ENCODE results near the gene MYH11. TPM values are rescaled to one million over a fixed set of nuclear protein-coding genes. Genes with fewer than 3 reads are reported as not detected.

Gene MYH11
- total and polyA plus RNA-seq, 2 of the 13 experiments (the other 11 are each of a cell fraction or from before 2014, with no cell fraction given) = not detected

DNA sequence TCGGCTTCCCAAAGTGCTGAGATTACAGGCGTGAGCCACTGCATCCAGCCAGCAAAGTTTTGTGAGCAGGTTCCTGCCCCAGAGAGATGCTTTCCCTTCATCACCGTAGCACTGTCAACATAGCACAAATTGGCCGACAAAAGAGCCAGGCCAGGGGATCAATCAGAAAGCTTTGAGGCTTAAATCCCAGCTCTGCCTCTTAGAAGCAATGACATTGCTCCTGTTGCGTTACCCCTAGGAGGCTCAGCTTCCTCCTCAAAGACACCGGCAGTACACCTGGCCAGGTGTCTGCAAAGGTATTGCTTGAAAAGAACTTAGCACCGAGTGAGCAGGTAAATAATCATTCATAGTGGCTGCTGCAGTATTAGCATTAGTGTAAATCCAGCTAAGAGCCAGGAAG lies 120.3 kb downstream of the MYH11 start:
- H3K27me3 ChIP-seq (ENCODE audit: control insufficient read depth in 1 of 2, insufficient read depth in 2 of 2, low read length in 2 of 2) = peaks cover 9 to 33% of the 10 kb centered on the region in 2 experiments; a peak in 4 of 5 replicates
- FAIRE-seq (no peak), ATAC-seq (no peak), DNase-seq (ENCODE audit: low spot score) (no peak)
- no peaks in the 10 kb centered on the region for H3K79me2 ChIP-seq (ENCODE audit: insufficient read depth, low read length)
- ChIA-PET CTCF (ENCODE audit: low intra/inter-chr PET ratio, low total read pairs) (no interaction called here), POLR2A (no interaction called here)
- H3K36me3 ChIP-seq (replicated peaks in 1 of 2; ENCODE audit: control insufficient read depth in 1 of 2, insufficient read depth in 2 of 2, low read length in 2 of 2) = no peaks in the 10 kb centered on the region
- no peaks in the 10 kb centered on the region for H4K20me1 ChIP-seq (ENCODE audit: insufficient read depth, low read length)
- no peak overlapping the region for H2AFZ ChIP-seq (ENCODE audit: low read length)
- no peaks in the 10 kb centered on the region for H3K9me3 ChIP-seq (ENCODE audit: low read length)
- H3K9ac ChIP-seq (ENCODE audit: insufficient read depth, low read depth, low read length) = no peak overlapping the region
- no peak overlapping the region for H3K4me2 ChIP-seq (ENCODE audit: low read depth, low read length)
- BruUV-seq (replicated peaks) = no TSS peak
- no peak overlapping the region for H3K4me3 ChIP-seq (replicated peaks in 1 of 3; ENCODE audit: insufficient read depth in 1 of 3, low read depth in 2 of 3, low read length in 3 of 3)
- no peaks in the 10 kb centered on the region for H3K4me1 ChIP-seq (ENCODE audit: insufficient read depth, low read length)
- H3K27ac ChIP-seq (ENCODE audit: extremely low read length, insufficient read depth, low read length) = no peak overlapping the region
- intact Hi-C loops (cut with micrococcal nuclease; ENCODE audit: unreplicated experiment) (no loop called here), in situ Hi-C loops (cut with HindIII; ENCODE audit: extremely low pct_ligation_motif_present, low pct_unique_long_range_greater_than_20kb) (no loop called here)
- 40% methylated on average over 7 of the region's 7 CpGs for WGBS (ENCODE audit: low lambda C conversion rate)
- TF ChIP-seq, protein P1, sequence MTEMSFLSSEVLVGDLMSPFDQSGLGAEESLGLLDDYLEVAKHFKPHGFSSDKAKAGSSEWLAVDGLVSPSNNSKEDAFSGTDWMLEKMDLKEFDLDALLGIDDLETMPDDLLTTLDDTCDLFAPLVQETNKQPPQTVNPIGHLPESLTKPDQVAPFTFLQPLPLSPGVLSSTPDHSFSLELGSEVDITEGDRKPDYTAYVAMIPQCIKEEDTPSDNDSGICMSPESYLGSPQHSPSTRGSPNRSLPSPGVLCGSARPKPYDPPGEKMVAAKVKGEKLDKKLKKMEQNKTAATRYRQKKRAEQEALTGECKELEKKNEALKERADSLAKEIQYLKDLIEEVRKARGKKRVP (CRISPR knock-in tag; IDR thresholded peaks at IDR 0.05) = no peak
- TF ChIP-seq KDM4B (CRISPR knock-in tag; IDR thresholded peaks at IDR 0.05) (no peak), ZNF230 (CRISPR knock-in tag; IDR thresholded peaks at IDR 0.05) (no peak), SP4 (CRISPR knock-in tag; IDR thresholded peaks at IDR 0.05) (no peak), MED1 (CRISPR knock-in tag; IDR thresholded peaks at IDR 0.05) (no peak), TBX2 (CRISPR knock-in tag; IDR thresholded peaks at IDR 0.05; ENCODE audit: borderline replicate concordance) (no peak), GTF2F1 (IDR thresholded peaks at IDR 0.05; ENCODE audit: low read length) (no peak), RFX5 (IDR thresholded peaks at IDR 0.05; ENCODE audit: low read depth, low read length) (no peak), ZZZ3 (CRISPR knock-in tag; IDR thresholded peaks at IDR 0.05; ENCODE audit: borderline replicate concordance) (no peak), FOXM1 (CRISPR knock-in tag; IDR thresholded peaks at IDR 0.05) (no peak)
- TF ChIP-seq, protein P2, sequence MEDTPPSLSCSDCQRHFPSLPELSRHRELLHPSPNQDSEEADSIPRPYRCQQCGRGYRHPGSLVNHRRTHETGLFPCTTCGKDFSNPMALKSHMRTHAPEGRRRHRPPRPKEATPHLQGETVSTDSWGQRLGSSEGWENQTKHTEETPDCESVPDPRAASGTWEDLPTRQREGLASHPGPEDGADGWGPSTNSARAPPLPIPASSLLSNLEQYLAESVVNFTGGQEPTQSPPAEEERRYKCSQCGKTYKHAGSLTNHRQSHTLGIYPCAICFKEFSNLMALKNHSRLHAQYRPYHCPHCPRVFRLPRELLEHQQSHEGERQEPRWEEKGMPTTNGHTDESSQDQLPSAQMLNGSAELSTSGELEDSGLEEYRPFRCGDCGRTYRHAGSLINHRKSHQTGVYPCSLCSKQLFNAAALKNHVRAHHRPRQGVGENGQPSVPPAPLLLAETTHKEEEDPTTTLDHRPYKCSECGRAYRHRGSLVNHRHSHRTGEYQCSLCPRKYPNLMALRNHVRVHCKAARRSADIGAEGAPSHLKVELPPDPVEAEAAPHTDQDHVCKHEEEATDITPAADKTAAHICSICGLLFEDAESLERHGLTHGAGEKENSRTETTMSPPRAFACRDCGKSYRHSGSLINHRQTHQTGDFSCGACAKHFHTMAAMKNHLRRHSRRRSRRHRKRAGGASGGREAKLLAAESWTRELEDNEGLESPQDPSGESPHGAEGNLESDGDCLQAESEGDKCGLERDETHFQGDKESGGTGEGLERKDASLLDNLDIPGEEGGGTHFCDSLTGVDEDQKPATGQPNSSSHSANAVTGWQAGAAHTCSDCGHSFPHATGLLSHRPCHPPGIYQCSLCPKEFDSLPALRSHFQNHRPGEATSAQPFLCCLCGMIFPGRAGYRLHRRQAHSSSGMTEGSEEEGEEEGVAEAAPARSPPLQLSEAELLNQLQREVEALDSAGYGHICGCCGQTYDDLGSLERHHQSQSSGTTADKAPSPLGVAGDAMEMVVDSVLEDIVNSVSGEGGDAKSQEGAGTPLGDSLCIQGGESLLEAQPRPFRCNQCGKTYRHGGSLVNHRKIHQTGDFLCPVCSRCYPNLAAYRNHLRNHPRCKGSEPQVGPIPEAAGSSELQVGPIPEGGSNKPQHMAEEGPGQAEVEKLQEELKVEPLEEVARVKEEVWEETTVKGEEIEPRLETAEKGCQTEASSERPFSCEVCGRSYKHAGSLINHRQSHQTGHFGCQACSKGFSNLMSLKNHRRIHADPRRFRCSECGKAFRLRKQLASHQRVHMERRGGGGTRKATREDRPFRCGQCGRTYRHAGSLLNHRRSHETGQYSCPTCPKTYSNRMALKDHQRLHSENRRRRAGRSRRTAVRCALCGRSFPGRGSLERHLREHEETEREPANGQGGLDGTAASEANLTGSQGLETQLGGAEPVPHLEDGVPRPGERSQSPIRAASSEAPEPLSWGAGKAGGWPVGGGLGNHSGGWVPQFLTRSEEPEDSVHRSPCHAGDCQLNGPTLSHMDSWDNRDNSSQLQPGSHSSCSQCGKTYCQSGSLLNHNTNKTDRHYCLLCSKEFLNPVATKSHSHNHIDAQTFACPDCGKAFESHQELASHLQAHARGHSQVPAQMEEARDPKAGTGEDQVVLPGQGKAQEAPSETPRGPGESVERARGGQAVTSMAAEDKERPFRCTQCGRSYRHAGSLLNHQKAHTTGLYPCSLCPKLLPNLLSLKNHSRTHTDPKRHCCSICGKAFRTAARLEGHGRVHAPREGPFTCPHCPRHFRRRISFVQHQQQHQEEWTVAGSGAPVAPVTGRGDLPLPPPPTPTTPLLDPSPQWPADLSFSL (CRISPR knock-in tag; IDR thresholded peaks at IDR 0.05) = no peak
- TF ChIP-seq, protein P3, sequence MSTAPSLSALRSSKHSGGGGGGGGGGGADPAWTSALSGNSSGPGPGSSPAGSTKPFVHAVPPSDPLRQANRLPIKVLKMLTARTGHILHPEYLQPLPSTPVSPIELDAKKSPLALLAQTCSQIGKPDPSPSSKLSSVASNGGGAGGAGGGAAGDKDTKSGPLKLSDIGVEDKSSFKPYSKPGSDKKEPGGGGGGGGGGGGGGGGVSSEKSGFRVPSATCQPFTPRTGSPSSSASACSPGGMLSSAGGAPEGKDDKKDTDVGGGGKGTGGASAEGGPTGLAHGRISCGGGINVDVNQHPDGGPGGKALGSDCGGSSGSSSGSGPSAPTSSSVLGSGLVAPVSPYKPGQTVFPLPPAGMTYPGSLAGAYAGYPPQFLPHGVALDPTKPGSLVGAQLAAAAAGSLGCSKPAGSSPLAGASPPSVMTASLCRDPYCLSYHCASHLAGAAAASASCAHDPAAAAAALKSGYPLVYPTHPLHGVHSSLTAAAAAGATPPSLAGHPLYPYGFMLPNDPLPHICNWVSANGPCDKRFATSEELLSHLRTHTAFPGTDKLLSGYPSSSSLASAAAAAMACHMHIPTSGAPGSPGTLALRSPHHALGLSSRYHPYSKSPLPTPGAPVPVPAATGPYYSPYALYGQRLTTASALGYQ (CRISPR knock-in tag; IDR thresholded peaks at IDR 0.05) = no peak
- TF ChIP-seq, protein P4, sequence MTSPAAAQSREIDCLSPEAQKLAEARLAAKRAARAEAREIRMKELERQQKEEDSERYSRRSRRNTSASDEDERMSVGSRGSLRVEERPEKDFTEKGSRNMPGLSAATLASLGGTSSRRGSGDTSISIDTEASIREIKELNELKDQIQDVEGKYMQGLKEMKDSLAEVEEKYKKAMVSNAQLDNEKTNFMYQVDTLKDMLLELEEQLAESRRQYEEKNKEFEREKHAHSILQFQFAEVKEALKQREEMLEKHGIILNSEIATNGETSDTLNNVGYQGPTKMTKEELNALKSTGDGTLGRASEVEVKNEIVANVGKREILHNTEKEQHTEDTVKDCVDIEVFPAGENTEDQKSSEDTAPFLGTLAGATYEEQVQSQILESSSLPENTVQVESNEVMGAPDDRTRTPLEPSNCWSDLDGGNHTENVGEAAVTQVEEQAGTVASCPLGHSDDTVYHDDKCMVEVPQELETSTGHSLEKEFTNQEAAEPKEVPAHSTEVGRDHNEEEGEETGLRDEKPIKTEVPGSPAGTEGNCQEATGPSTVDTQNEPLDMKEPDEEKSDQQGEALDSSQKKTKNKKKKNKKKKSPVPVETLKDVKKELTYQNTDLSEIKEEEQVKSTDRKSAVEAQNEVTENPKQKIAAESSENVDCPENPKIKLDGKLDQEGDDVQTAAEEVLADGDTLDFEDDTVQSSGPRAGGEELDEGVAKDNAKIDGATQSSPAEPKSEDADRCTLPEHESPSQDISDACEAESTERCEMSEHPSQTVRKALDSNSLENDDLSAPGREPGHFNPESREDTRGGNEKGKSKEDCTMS (CRISPR knock-in tag; conservative IDR thresholded peaks at IDR 0.05) = no peak

All from HepG2 (cell line).